ENCODE measurements around the gene KDM7A.

DNA sequence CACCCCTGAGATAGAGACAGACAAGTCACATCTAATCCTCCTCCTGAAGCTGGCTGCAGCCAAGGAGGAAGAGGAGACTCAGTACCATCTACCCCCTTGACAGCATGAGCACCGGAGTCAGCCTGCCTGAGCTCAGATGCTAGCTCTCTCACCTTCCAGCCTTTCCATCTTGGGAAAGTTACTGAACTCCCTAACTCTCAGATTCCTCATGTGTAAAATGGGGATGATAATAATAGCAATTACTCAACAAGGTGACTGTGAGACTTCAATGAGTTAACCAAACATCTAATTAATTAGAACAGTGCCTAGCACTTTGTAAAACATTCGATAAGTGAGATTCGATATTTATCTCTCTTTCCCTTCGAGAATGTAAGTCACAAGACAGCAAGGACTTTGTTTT is 6.4 kb downstream of the KDM7A start:
- TF ChIP-seq, protein P1, sequence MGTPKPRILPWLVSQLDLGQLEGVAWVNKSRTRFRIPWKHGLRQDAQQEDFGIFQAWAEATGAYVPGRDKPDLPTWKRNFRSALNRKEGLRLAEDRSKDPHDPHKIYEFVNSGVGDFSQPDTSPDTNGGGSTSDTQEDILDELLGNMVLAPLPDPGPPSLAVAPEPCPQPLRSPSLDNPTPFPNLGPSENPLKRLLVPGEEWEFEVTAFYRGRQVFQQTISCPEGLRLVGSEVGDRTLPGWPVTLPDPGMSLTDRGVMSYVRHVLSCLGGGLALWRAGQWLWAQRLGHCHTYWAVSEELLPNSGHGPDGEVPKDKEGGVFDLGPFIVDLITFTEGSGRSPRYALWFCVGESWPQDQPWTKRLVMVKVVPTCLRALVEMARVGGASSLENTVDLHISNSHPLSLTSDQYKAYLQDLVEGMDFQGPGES (IDR thresholded peaks at IDR 0.05): no peak
- TF ChIP-seq, protein P2, sequence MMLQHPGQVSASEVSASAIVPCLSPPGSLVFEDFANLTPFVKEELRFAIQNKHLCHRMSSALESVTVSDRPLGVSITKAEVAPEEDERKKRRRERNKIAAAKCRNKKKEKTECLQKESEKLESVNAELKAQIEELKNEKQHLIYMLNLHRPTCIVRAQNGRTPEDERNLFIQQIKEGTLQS (IDR thresholded peaks at IDR 0.05; ENCODE audit: borderline replicate concordance, extremely low read depth, low read depth, low read length): no peak
- TF ChIP-seq GABPA (IDR thresholded peaks at IDR 0.05; ENCODE audit: low read depth): no peak
- TF ChIP-seq, protein P3, sequence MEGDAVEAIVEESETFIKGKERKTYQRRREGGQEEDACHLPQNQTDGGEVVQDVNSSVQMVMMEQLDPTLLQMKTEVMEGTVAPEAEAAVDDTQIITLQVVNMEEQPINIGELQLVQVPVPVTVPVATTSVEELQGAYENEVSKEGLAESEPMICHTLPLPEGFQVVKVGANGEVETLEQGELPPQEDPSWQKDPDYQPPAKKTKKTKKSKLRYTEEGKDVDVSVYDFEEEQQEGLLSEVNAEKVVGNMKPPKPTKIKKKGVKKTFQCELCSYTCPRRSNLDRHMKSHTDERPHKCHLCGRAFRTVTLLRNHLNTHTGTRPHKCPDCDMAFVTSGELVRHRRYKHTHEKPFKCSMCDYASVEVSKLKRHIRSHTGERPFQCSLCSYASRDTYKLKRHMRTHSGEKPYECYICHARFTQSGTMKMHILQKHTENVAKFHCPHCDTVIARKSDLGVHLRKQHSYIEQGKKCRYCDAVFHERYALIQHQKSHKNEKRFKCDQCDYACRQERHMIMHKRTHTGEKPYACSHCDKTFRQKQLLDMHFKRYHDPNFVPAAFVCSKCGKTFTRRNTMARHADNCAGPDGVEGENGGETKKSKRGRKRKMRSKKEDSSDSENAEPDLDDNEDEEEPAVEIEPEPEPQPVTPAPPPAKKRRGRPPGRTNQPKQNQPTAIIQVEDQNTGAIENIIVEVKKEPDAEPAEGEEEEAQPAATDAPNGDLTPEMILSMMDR (IDR thresholded peaks at IDR 0.05 in 2 of 3, conservative IDR thresholded peaks at IDR 0.05 in 1 of 3; ENCODE audit: control insufficient read depth in 2 of 3, extremely low read depth in 1 of 3, insufficient read depth in 1 of 3, low read depth in 3 of 3, low read length in 3 of 3): no peak

Data from GM12878 (cell line).